Measurements from ENCODE around the gene CALHM3. TPM values are rescaled to one million over a fixed set of nuclear protein-coding genes. Genes with fewer than 3 reads are reported as not detected.

Gene CALHM3
- total and polyA plus RNA-seq, 2 of the 13 experiments (the other 11 are each of a cell fraction or from before 2014, with no cell fraction given): not detected

GRCh38 chr10:103481974-103482531, 3.0 kb upstream of the CALHM3 start (continued):
- TF ChIP-seq ZNF232 (CRISPR knock-in tag; IDR thresholded peaks at IDR 0.05; ENCODE audit: borderline replicate concordance) (0 out of 2 replicates have a peak, but pooled peaks have one; percentile 27), ZNF704 (CRISPR knock-in tag; IDR thresholded peaks at IDR 0.05; ENCODE audit: borderline replicate concordance) (no peak), ZNF331 (CRISPR knock-in tag; IDR thresholded peaks at IDR 0.05) (0 out of 2 replicates have a peak, but pooled peaks have one; percentile 21), ZSCAN31 (CRISPR knock-in tag; IDR thresholded peaks at IDR 0.05; ENCODE audit: low read depth) (no peak), SAP130 (CRISPR knock-in tag; IDR thresholded peaks at IDR 0.05; ENCODE audit: low read depth) (0 out of 2 replicates have a peak, but pooled peaks have one; percentile 16), MIER3 (CRISPR knock-in tag; IDR thresholded peaks at IDR 0.05; ENCODE audit: borderline replicate concordance) (peak; percentile 61; the same call in 1 of the 2 replicates), TBL1XR1 (IDR thresholded peaks at IDR 0.05; ENCODE audit: borderline replicate concordance, low read length, partially characterized antibody) (peak; percentile 20), HNF1A (IDR thresholded peaks at IDR 0.05; ENCODE audit: low read depth) (no peak), HNF1A (CRISPR knock-in tag; IDR thresholded peaks at IDR 0.05; ENCODE audit: borderline replicate concordance) (no peak)
